Measurements from ENCODE around the gene TRIM10.

GRCh38 chr6:30157999-30158398 is 3.0 kb downstream of the TRIM10 start:
- TF ChIP-seq POLR2AphosphoS5 (IDR thresholded peaks at IDR 0.05; ENCODE audit: low read depth) = no peak
- no peak for TF ChIP-seq REST (IDR thresholded peaks at IDR 0.05; ENCODE audit: unreplicated experiment)

Data from GM23338 (cell line).